ENCODE results near the gene TCAP.

The TCAP gene

GRCh38 chr17:39634384-39634871 is 30.7 kb upstream of the TCAP start:
- H3K27ac ChIP-seq (ENCODE audit: low read depth, low read length, poor library complexity, severe bottlenecking) = no peak overlapping the region
- H3K27me3 ChIP-seq (ENCODE audit: insufficient read depth, low read length) = no peaks in the 10 kb centered on the region
- no peaks in the 10 kb centered on the region for H3F3A ChIP-seq (ENCODE audit: insufficient read depth, low read length)
- peaks cover 28% of the 10 kb centered on the region for H3K4me1 ChIP-seq (ENCODE audit: insufficient read depth, low read length, severe bottlenecking)
- no peaks in the 10 kb centered on the region for H3K9me3 ChIP-seq (ENCODE audit: low read length)
- no peaks in the 10 kb centered on the region for H3K36me3 ChIP-seq (ENCODE audit: insufficient read depth, low read length)
- H3K4me2 ChIP-seq (ENCODE audit: low read length) = no peak overlapping the region
- no peak overlapping the region for H3K9ac ChIP-seq (ENCODE audit: low read length)
- no peaks in the 10 kb centered on the region for H4K20me1 ChIP-seq (ENCODE audit: insufficient read depth, low read length)
- no peaks in the 10 kb centered on the region; the same call in 1 of the 2 replicates for H3K79me2 ChIP-seq (ENCODE audit: insufficient read depth, low read length)
- TF ChIP-seq CTCF (IDR thresholded peaks at IDR 0.05; ENCODE audit: low read length) = peak; percentile 97
- no peak for TF ChIP-seq EZH2 (IDR thresholded peaks at IDR 0.05; ENCODE audit: borderline replicate concordance, low read length)
- no peak overlapping the region for H3K4me3 ChIP-seq (ENCODE audit: low read depth, low read length, poor library complexity, severe bottlenecking)
- no peak overlapping the region for H2AFZ ChIP-seq (ENCODE audit: low read length)
- no peaks in the 10 kb centered on the region for H3K9me2 ChIP-seq (ENCODE audit: low read depth, low read length)

GRCh38 chr17:39635614-39636176 is 29.5 kb upstream of the TCAP start:
- TF ChIP-seq CTCF (IDR thresholded peaks at IDR 0.05; ENCODE audit: low read length) (no peak), EZH2 (IDR thresholded peaks at IDR 0.05; ENCODE audit: borderline replicate concordance, low read length) (no peak)
- Histone ChIP-seq H2AFZ (ENCODE audit: low read length) (no peak overlapping the region), H4K20me1 (ENCODE audit: insufficient read depth, low read length) (no peaks in the 10 kb centered on the region), H3K27ac (ENCODE audit: low read depth, low read length, poor library complexity, severe bottlenecking) (no peak overlapping the region), H3K4me2 (ENCODE audit: low read length) (no peak overlapping the region), H3K79me2 (ENCODE audit: insufficient read depth, low read length) (no peaks in the 10 kb centered on the region; the same call in 1 of the 2 replicates), H3K4me1 (ENCODE audit: insufficient read depth, low read length, severe bottlenecking) (peaks cover 28% of the 10 kb centered on the region), H3K9me3 (ENCODE audit: low read length) (no peaks in the 10 kb centered on the region), H3K27me3 (ENCODE audit: insufficient read depth, low read length) (no peaks in the 10 kb centered on the region), H3K9ac (ENCODE audit: low read length) (no peak overlapping the region; the same call in 1 of the 2 replicates), H3F3A (ENCODE audit: insufficient read depth, low read length) (no peaks in the 10 kb centered on the region), H3K4me3 (ENCODE audit: low read depth, low read length, poor library complexity, severe bottlenecking) (no peak overlapping the region), H3K9me2 (ENCODE audit: low read depth, low read length) (no peaks in the 10 kb centered on the region), H3K36me3 (ENCODE audit: insufficient read depth, low read length) (no peaks in the 10 kb centered on the region)

GRCh38 chr17:39636587-39636926 is 28.6 kb upstream of the TCAP start:
- Histone ChIP-seq H3K36me3 (ENCODE audit: insufficient read depth, low read length) (no peaks in the 10 kb centered on the region), H3K27ac (ENCODE audit: low read depth, low read length, poor library complexity, severe bottlenecking) (peak overlapping the region; percentile 30), H3K9me3 (ENCODE audit: low read length) (no peaks in the 10 kb centered on the region), H3K27me3 (ENCODE audit: insufficient read depth, low read length) (no peaks in the 10 kb centered on the region), H3K9ac (ENCODE audit: low read length) (peak overlapping the region; percentile 84), H3K4me3 (ENCODE audit: low read depth, low read length, poor library complexity, severe bottlenecking) (peak overlapping the region; percentile 81), H3K4me2 (ENCODE audit: low read length) (peak overlapping the region; percentile 96), H4K20me1 (ENCODE audit: insufficient read depth, low read length) (no peaks in the 10 kb centered on the region), H3K4me1 (ENCODE audit: insufficient read depth, low read length, severe bottlenecking) (peaks cover 28% of the 10 kb centered on the region), H2AFZ (ENCODE audit: low read length) (no peak overlapping the region), H3K9me2 (ENCODE audit: low read depth, low read length) (no peaks in the 10 kb centered on the region), H3K79me2 (ENCODE audit: insufficient read depth, low read length) (no peaks in the 10 kb centered on the region; the same call in 1 of the 2 replicates), H3F3A (ENCODE audit: insufficient read depth, low read length) (no peaks in the 10 kb centered on the region)
- TF ChIP-seq CTCF (IDR thresholded peaks at IDR 0.05; ENCODE audit: low read length) = no peak
- no peak for TF ChIP-seq EZH2 (IDR thresholded peaks at IDR 0.05; ENCODE audit: borderline replicate concordance, low read length)

All from OCI-LY1 (cell line).